H9 (cell line): ENCODE data around the gene SP3. TPM values are rescaled to one million over a fixed set of nuclear protein-coding genes. Genes with fewer than 3 reads are reported as not detected.

ENCODE experiments used
- DNase-seq: peaks from one replicate; pipeline ENCODE4 v3.0.0-alpha.2; 2017
- H2AFZ ChIP-seq: one replicate; pipeline ENCODE4 v1.6.1; 2013; ENCODE audit warnings: mild to moderate bottlenecking, low read length, control low read depth, moderate library complexity
- H2AK5ac ChIP-seq: 2 replicates; pipeline ENCODE4 v1.6.1; 2013; ENCODE audit warnings: low read length, control low read depth, mixed read lengths; ENCODE audit not compliant: insufficient read length
- H2BK120ac ChIP-seq: one replicate; pipeline ENCODE4 v1.6.1; 2013; ENCODE audit warnings: low read depth, mild to moderate bottlenecking, low read length, control low read depth, inconsistent platforms; ENCODE audit not compliant: poor library complexity, severe bottlenecking
- H2BK12ac ChIP-seq: 2 replicates; pipeline ENCODE4 v1.6.1; 2013; ENCODE audit warnings: low read length, control low read depth, mixed read lengths, low read depth; ENCODE audit not compliant: insufficient read length
- H2BK15ac ChIP-seq: 2 replicates; pipeline ENCODE4 v1.6.1; 2013; ENCODE audit warnings: low read depth, low read length, control low read depth
- H2BK20ac ChIP-seq: one replicate; pipeline ENCODE4 v1.6.1; 2013; ENCODE audit warnings: low read depth, mild to moderate bottlenecking, low read length, control low read depth, inconsistent platforms; ENCODE audit not compliant: poor library complexity, severe bottlenecking
- H2BK5ac ChIP-seq: 2 replicates; pipeline ENCODE4 v1.6.1; 2013; ENCODE audit warnings: low read length, control low read depth, mixed read lengths; ENCODE audit not compliant: insufficient read length
- H3K14ac ChIP-seq: 2 replicates; pipeline ENCODE4 v1.6.1; 2013; ENCODE audit warnings: low read length, control low read depth; ENCODE audit not compliant: insufficient read depth
- H3K18ac ChIP-seq: 2 replicates; pipeline ENCODE4 v1.6.1; 2013; ENCODE audit warnings: low read depth, mild to moderate bottlenecking, mixed read lengths, low read length, control low read depth; ENCODE audit not compliant: insufficient read length
- H3K23ac ChIP-seq: 2 replicates; pipeline ENCODE4 v1.6.1; 2013; ENCODE audit warnings: low read length, control low read depth, mixed read lengths, low read depth; ENCODE audit not compliant: insufficient read length
- H3K23me2 ChIP-seq: 2 replicates; pipeline ENCODE4 v1.6.1; 2013; ENCODE audit warnings: low read depth, mild to moderate bottlenecking, mixed read lengths, low read length, control low read depth; ENCODE audit not compliant: insufficient read length, poor library complexity, severe bottlenecking
- H3K27ac ChIP-seq: 2 replicates; pipeline ENCODE4 v1.5.1; 2013; ENCODE audit warnings: low read length, control low read depth, mixed read lengths, low read depth; ENCODE audit not compliant: insufficient read length
- H3K27me3 ChIP-seq: 2 replicates; pipeline ENCODE4 v1.6.1; 2013; ENCODE audit warnings: low read length, control low read depth, inconsistent platforms; ENCODE audit not compliant: insufficient read depth
- H3K4ac ChIP-seq: 2 replicates; pipeline ENCODE4 v1.6.1; 2013; ENCODE audit warnings: low read depth, mild to moderate bottlenecking, control low read depth, inconsistent platforms, low read length, moderate library complexity
- H3K4me1 ChIP-seq: 2 replicates; pipeline ENCODE4 v1.6.1; 2013; ENCODE audit warnings: low read length, control low read depth, inconsistent platforms; ENCODE audit not compliant: insufficient read depth
- H3K4me2 ChIP-seq: 2 replicates; pipeline ENCODE4 v1.6.1; 2013; ENCODE audit warnings: low read length, control low read depth, mixed read lengths; ENCODE audit not compliant: insufficient read length, insufficient read depth
- H3K56ac ChIP-seq: 2 replicates; pipeline ENCODE4 v1.6.1; 2013; ENCODE audit warnings: low read depth, mild to moderate bottlenecking, mixed read lengths, low read length, control low read depth; ENCODE audit not compliant: insufficient read length
- H3K79me1 ChIP-seq: 2 replicates; pipeline ENCODE4 v1.6.1; 2013; ENCODE audit warnings: low read depth, mild to moderate bottlenecking, moderate library complexity, low read length, control low read depth, inconsistent platforms; ENCODE audit not compliant: insufficient read depth, poor library complexity, severe bottlenecking
- H3K79me2 ChIP-seq: 2 replicates; pipeline ENCODE4 v1.6.1; 2013; ENCODE audit warnings: low read length, control low read depth, inconsistent platforms; ENCODE audit not compliant: insufficient read depth
- H3K9ac ChIP-seq: 2 replicates; pipeline ENCODE4 v1.6.1; 2013; ENCODE audit warnings: low read length, control low read depth, mixed read lengths; ENCODE audit not compliant: insufficient read length; ENCODE audit errors: extremely low read depth
- H3K9me3 ChIP-seq: one replicate; pipeline ENCODE4 v1.6.1; 2013; ENCODE audit warnings: low read depth, low read length, inconsistent platforms; ENCODE audit not compliant: control insufficient read depth
- H3T11ph ChIP-seq: one replicate; pipeline ENCODE4 v1.6.1; 2013; ENCODE audit warnings: mild to moderate bottlenecking, low read length, control low read depth, inconsistent platforms
- H4K20me1 ChIP-seq: one replicate; pipeline ENCODE4 v1.6.1; 2013; ENCODE audit not compliant: control insufficient read depth, insufficient read length, insufficient read depth
- H4K5ac ChIP-seq: 2 replicates; pipeline ENCODE4 v1.6.1; 2013; ENCODE audit warnings: low read depth, mild to moderate bottlenecking, mixed read lengths, low read length, control low read depth; ENCODE audit not compliant: insufficient read length
- H4K8ac ChIP-seq: replicated peaks from 2 replicates; pipeline ENCODE4 v1.6.1; 2013; ENCODE audit warnings: low read length, control low read depth, mixed read lengths, low read depth; ENCODE audit not compliant: insufficient read length
- H4K91ac ChIP-seq: 2 replicates; pipeline ENCODE4 v1.6.1; 2013; ENCODE audit warnings: low read depth, mild to moderate bottlenecking, moderate library complexity, mixed read lengths, low read length, control low read depth; ENCODE audit not compliant: insufficient read length
- H3K27ac Mint-ChIP-seq, 3 experiments: 2 replicates in 2 of 3; 3 replicates in 1 of 3; pipeline ENCODE4 v1.8.0; 2020 to 2021; ENCODE audit warnings: mixed read lengths in 3 of 3, mild to moderate bottlenecking in 1 of 3, moderate library complexity in 1 of 3
- H3K27me3 Mint-ChIP-seq: 2 replicates; pipeline ENCODE4 v1.8.0; 2021; ENCODE audit warnings: low read depth, mild to moderate bottlenecking, moderate library complexity, mixed read lengths
- H3K36me3 Mint-ChIP-seq, 3 experiments: 2 replicates in 2 of 3; 3 replicates in 1 of 3; pipeline ENCODE4 v1.8.0; 2020 to 2021; ENCODE audit warnings: low read depth in 3 of 3, mixed read lengths in 3 of 3; ENCODE audit not compliant: insufficient read depth in 1 of 3
- H3K4me1 Mint-ChIP-seq, 2 experiments: 2 replicates each; pipeline ENCODE4 v1.8.0; 2020; ENCODE audit warnings: mixed read lengths in 2 of 2
- H3K4me3 Mint-ChIP-seq, 2 experiments: 2 replicates in 1 of 2; 3 replicates in 1 of 2; pipeline ENCODE4 v1.8.0; 2020 to 2021; ENCODE audit warnings: mild to moderate bottlenecking in 2 of 2, mixed read lengths in 2 of 2, moderate library complexity in 1 of 2
- H3K9me3 Mint-ChIP-seq, 2 experiments: 2 replicates in 1 of 2; 3 replicates in 1 of 2; pipeline ENCODE4 v1.8.0; 2020; ENCODE audit warnings: mild to moderate bottlenecking in 2 of 2, mixed read lengths in 2 of 2, moderate library complexity in 1 of 2
- WGBS: extraction: QIAGEN DNeasy Blood & Tissue Kit; methylation state at CpG from one replicate; pipeline ENCODE4 v1.1.7; 2013; ENCODE audit warnings: missing lambda C conversion rate, low lambda C conversion rate, mixed read lengths; ENCODE audit not compliant: insufficient read length; ENCODE audit errors: extremely low coverage; 5-methylcytosine and 5-hydroxymethylcytosine counted together
- total RNA-seq: library from RNA; stranded (reverse); gene quantifications from 2 replicates; pipeline ENCODE4 v1.2.1, GENCODE V29; 2021
- TF ChIP-seq, protein P1 (sequence below): fragments of 200-600 bp; sonication (generic); conservative IDR thresholded peaks from 3 replicates; pipeline ENCODE4 v1.8.0; 2021; ENCODE audit warnings: antibody characterized with exemption, mild to moderate bottlenecking

Gene SP3
- total RNA-seq, 1 experiment from 2014 or later = 86.3 TPM

- Histone ChIP-seq H2AFZ (no peak overlapping the region), H4K5ac (no peak overlapping the region), H3K27ac (no peak overlapping the region), H3K27me3 (no peaks in the 10 kb centered on the region), H2BK120ac (no peak overlapping the region), H3K79me2 (no peaks in the 10 kb centered on the region), H3K23me2 (no peaks in the 10 kb centered on the region), H3K18ac (no peak overlapping the region), H4K20me1 (no peaks in the 10 kb centered on the region), H2BK12ac (no peak overlapping the region), H3K4me2 (no peak overlapping the region), H3K79me1 (no peaks in the 10 kb centered on the region), H3K56ac (no peak overlapping the region), H3K9ac (no peak overlapping the region), H2AK5ac (no peak overlapping the region), H2BK15ac (no peak overlapping the region), H3K9me3 (no peaks in the 10 kb centered on the region), H3K23ac (no peak overlapping the region), H2BK20ac (no peak overlapping the region), H4K8ac (no peak overlapping the region), H3T11ph (no peak overlapping the region), H2BK5ac (no peak overlapping the region), H4K91ac (no peak overlapping the region), H3K14ac (no peak overlapping the region), H3K4me1 (no peaks in the 10 kb centered on the region), H3K4ac (no peak overlapping the region)
- no peak overlapping the region for H3K27ac Mint-ChIP-seq
- DNase-seq = no peak
- peaks cover 14 to 24% of the 10 kb centered on the region in 2 experiments for H3K4me1 Mint-ChIP-seq
- no peaks in the 10 kb centered on the region for H3K27me3 Mint-ChIP-seq
- H3K4me3 Mint-ChIP-seq = no peak overlapping the region
- WGBS = no CpG with 5 or more reads among the region's 8 CpGs
- H3K36me3 Mint-ChIP-seq = no peaks in the 10 kb centered on the region; a peak in 1 of 7 replicates
- TF ChIP-seq, protein P1, sequence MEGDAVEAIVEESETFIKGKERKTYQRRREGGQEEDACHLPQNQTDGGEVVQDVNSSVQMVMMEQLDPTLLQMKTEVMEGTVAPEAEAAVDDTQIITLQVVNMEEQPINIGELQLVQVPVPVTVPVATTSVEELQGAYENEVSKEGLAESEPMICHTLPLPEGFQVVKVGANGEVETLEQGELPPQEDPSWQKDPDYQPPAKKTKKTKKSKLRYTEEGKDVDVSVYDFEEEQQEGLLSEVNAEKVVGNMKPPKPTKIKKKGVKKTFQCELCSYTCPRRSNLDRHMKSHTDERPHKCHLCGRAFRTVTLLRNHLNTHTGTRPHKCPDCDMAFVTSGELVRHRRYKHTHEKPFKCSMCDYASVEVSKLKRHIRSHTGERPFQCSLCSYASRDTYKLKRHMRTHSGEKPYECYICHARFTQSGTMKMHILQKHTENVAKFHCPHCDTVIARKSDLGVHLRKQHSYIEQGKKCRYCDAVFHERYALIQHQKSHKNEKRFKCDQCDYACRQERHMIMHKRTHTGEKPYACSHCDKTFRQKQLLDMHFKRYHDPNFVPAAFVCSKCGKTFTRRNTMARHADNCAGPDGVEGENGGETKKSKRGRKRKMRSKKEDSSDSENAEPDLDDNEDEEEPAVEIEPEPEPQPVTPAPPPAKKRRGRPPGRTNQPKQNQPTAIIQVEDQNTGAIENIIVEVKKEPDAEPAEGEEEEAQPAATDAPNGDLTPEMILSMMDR = no peak
- H3K9me3 Mint-ChIP-seq = no peaks in the 10 kb centered on the region
Measured at GRCh38 chr2:173869244-173870229, 95.6 kb downstream of the SP3 start.
